Left hindlimb (tissue), 1 donor: ENCODE data around the gene HTR1D.

Experiments
- DNase-seq: peaks from one replicate; pipeline ENCODE4 v3.0.0-alpha.2; 2018

The HTR1D gene

DNA sequence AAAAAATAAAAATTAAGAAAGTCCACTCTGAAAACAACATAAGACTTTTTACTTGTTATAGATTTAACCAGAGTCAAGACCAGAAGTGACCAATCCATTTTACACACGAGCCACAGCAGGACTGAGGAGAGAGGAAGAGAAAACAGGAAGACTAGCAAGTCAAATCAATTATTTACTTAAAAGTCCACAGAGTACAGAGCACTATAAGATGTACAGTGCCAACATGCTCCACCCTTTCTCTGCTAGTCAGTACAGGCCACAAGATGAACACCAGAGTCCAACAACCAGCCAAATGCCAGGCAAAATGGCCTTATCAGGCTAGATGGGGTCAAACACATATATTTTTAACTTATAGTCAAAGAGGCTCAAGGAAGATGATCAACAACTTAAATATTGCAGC lies 68.2 kb downstream of the HTR1D start:
- DNase-seq: no peak

GRCh38 chr1:23148084-23148483 lies 69.2 kb downstream of the HTR1D start:
- no peak for DNase-seq
